ENCODE measurements around the gene NT5M.

- TF ChIP-seq ZNF232 (CRISPR knock-in tag; IDR thresholded peaks at IDR 0.05), result no peak
- TF ChIP-seq ZFP36 (IDR thresholded peaks at IDR 0.05; ENCODE audit: low read depth, low read length, partially characterized antibody), result no peak
- no peak for TF ChIP-seq ZNF277 (CRISPR knock-in tag; IDR thresholded peaks at IDR 0.05; ENCODE audit: borderline replicate concordance)
- TF ChIP-seq NR2C2 (CRISPR knock-in tag; IDR thresholded peaks at IDR 0.05), result no peak
- no peak for TF ChIP-seq NR2C2 (tag; IDR thresholded peaks at IDR 0.05)
- no peak for TF ChIP-seq ZBTB17 (CRISPR knock-in tag; IDR thresholded peaks at IDR 0.05)
- no peak for TF ChIP-seq RFX5 (IDR thresholded peaks at IDR 0.05; ENCODE audit: low read depth, low read length)
- no peak for TF ChIP-seq POLR2A (conservative IDR thresholded peaks at IDR 0.05)
- TF ChIP-seq DNMT1 (IDR thresholded peaks at IDR 0.05), result no peak
- no peak for TF ChIP-seq CTCF (IDR thresholded peaks at IDR 0.05 in 2 of 3, conservative IDR thresholded peaks at IDR 0.05 in 1 of 3; ENCODE audit: insufficient read depth in 2 of 3, low read depth in 1 of 3, low read length in 3 of 3)
These were observed 17.2 kb upstream of the NT5M start for GRCh38 chr17:17285951-17286350.

Data from K562 (cell line).